Activated B cell treated with CpG ODN at 0.5 μM for 24 hours (primary cell): ENCODE results near the gene RPS6KA1. TPM values are rescaled to one million over a fixed set of nuclear protein-coding genes. Genes with fewer than 3 reads are reported as not detected.

Experiments
- ATAC-seq: fragments of 200-7000 bp; cut with Tn5 transposase; one replicate; pipeline ENCODE4 v1.10.0; 2021; ENCODE audit warnings: low read depth, mild to moderate bottlenecking, moderate library complexity
- CTCF ChIA-PET: fragments of 350-600 bp; sonication (Branson Sonifier 250); formaldehyde crosslinking; loops from one replicate; lab custom pipeline; 2021; ENCODE audit warnings: antibody characterized with exemption; lab: Charles Lee
- POLR2A ChIA-PET: fragments of 350-600 bp; sonication (Branson Sonifier 250); formaldehyde crosslinking; loops from one replicate; lab custom pipeline; 2021; ENCODE audit warnings: antibody characterized with exemption; lab: Charles Lee
- DNase-seq: peaks from one replicate; pipeline ENCODE4 v3.0.0; 2022
- H3K27ac Mint-ChIP-seq: one replicate; pipeline ENCODE4 v1.8.0; 2020; ENCODE audit warnings: mixed read lengths
- H3K27me3 Mint-ChIP-seq: one replicate; pipeline ENCODE4 v1.8.0; 2021; ENCODE audit warnings: mixed read lengths
- H3K36me3 Mint-ChIP-seq: one replicate; pipeline ENCODE4 v1.8.0; 2021; ENCODE audit warnings: low read depth, mixed read lengths
- H3K4me1 Mint-ChIP-seq: one replicate; pipeline ENCODE4 v1.8.0; 2021; ENCODE audit warnings: mixed read lengths
- H3K4me3 Mint-ChIP-seq: one replicate; pipeline ENCODE4 v1.8.0; 2020; ENCODE audit warnings: mild to moderate bottlenecking, mixed read lengths
- H3K9me3 Mint-ChIP-seq: one replicate; pipeline ENCODE4 v1.8.0; 2020; ENCODE audit warnings: mixed read lengths
- CTCF ChIP-seq: fragments of 200-600 bp; IDR thresholded peaks from one replicate; pipeline ENCODE4 v1.8.0; 2022; ENCODE audit warnings: antibody characterized with exemption, mild to moderate bottlenecking
- intact Hi-C: fragments of 100-400 bp; cut with micrococcal nuclease; formaldehyde crosslinking; loops from one replicate; pipeline ENCODE4 v1.15.1; 2024
- total RNA-seq: library from RNA; stranded (reverse); gene quantifications from 2 replicates; pipeline ENCODE4 v1.2.3, GENCODE V29; 2022

The RPS6KA1 gene
- total RNA-seq, 1 donor from 2014 or later: 150 TPM

DNA sequence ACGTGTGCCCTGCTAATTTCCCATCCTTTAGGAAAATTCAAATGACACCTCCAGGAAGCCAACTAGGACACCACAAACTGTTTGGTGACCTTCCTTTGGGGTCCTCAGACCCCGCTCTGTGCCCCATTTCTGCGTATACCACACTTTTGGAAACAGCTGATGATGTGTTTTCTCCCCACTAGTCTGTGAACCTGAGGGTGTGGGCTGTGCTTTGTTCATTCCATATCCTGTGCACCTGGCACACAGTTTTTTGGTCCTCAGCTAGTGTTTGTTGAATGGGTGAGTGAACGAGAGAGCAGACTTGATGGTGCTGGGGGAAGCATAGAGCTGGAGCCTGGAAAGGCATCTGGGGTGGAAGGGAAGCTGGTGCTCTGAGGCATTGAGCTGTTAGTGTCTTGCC is 48.6 kb downstream of the RPS6KA1 start:
- TF ChIP-seq CTCF: no peak
- H3K36me3 Mint-ChIP-seq: peaks cover 26% of the 10 kb centered on the region
- no peak overlapping the region for H3K27ac Mint-ChIP-seq
- intact Hi-C loops: no loop called here
- ChIA-PET CTCF (interaction anchor here (1.1 kb wide), 1 partner anchor 40 kb away, joined by 4 read pairs; no protein-coding TSS in a partner anchor), POLR2A (interaction anchor here (0.5 kb wide), 1 partner anchor 304 kb away, joined by 4 read pairs; no protein-coding TSS in a partner anchor)
- no peak for DNase-seq
- H3K4me1 Mint-ChIP-seq: peaks cover 7% of the 10 kb centered on the region
- H3K9me3 Mint-ChIP-seq: no peaks in the 10 kb centered on the region
- ATAC-seq: no peak
- H3K27me3 Mint-ChIP-seq: no peaks in the 10 kb centered on the region
- H3K4me3 Mint-ChIP-seq: no peak overlapping the region

DNA sequence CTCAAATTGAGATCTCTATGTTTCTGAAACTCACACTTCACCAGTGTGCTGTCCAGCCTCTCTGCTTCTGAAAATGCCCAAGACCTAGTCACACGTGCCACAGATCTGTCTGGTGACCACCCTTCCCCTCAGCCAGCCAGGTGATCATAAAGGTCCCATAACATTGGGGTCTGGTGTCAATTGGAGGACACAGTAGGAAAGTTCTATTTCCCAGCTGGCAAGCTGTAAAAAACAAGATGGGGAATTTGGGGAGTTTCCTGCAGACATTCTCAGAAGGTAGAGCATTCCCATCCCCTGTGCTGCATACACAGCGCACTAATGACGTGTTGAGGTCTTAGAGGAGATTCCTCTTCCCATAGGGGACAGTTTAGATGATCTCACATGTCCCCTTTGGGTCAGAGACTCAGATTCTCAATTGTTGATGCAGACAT is 50.1 kb downstream of the RPS6KA1 start:
- no peak overlapping the region for H3K27ac Mint-ChIP-seq
- intact Hi-C loops: no loop called here

GRCh38 chr1:26580116-26580515 is 50.6 kb downstream of the RPS6KA1 start:
- POLR2A ChIA-PET: no interaction called here
- ATAC-seq (no peak), DNase-seq (no peak)
- H3K27ac Mint-ChIP-seq: no peak overlapping the region
- no peaks in the 10 kb centered on the region for H3K27me3 Mint-ChIP-seq
- peaks cover 10% of the 10 kb centered on the region for H3K36me3 Mint-ChIP-seq
- no peaks in the 10 kb centered on the region for H3K9me3 Mint-ChIP-seq
- intact Hi-C loops: no loop called here
- H3K4me1 Mint-ChIP-seq: peaks cover 7% of the 10 kb centered on the region
- TF ChIP-seq CTCF: no peak
- CTCF ChIA-PET: no interaction called here
- no peak overlapping the region for H3K4me3 Mint-ChIP-seq

More for the DNA sequence above, 50.1 kb downstream of the RPS6KA1 start:
- DNase-seq: no peak
- Mint-ChIP-seq H3K4me1 (peaks cover 7% of the 10 kb centered on the region), H3K4me3 (no peak overlapping the region), H3K27me3 (no peaks in the 10 kb centered on the region), H3K36me3 (peaks cover 14% of the 10 kb centered on the region), H3K9me3 (no peaks in the 10 kb centered on the region)
- no peak for ATAC-seq
- no peak for TF ChIP-seq CTCF
- CTCF ChIA-PET: no interaction called here
- POLR2A ChIA-PET: interaction anchor here (0.7 kb wide), 2 partner anchors 15 to 1108 kb away, joined by 3 to 6 read pairs; no protein-coding TSS in a partner anchor

DNA sequence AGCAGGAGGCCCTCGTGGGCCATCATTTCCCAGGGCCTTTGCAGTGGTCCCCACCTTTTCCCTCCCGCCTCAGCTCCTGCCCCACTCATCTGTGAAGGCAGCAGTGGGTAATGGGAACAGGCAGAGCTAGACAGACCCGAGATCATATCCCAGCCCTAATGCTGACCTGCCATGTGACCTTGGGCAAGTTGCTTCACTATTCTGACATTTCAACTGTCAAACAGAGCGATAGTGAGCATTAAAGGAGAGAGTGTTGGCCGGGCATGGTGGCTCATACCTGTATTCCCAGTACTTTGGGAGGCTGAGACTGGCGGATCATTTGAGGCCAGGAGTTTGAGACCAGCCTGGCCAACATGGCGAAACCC is 51.7 kb downstream of the RPS6KA1 start:
- ATAC-seq (no peak), DNase-seq (no peak)
- no peak overlapping the region for H3K4me3 Mint-ChIP-seq
- intact Hi-C loops: no loop called here
- H3K4me1 Mint-ChIP-seq: peaks cover 7% of the 10 kb centered on the region
- ChIA-PET POLR2A (no interaction called here), CTCF (no interaction called here)
- no peak for TF ChIP-seq CTCF
- H3K36me3 Mint-ChIP-seq: no peaks in the 10 kb centered on the region
- no peaks in the 10 kb centered on the region for H3K9me3 Mint-ChIP-seq
- no peaks in the 10 kb centered on the region for H3K27me3 Mint-ChIP-seq
- no peak overlapping the region for H3K27ac Mint-ChIP-seq

GRCh38 chr1:26582053-26582835 is 52.7 kb downstream of the RPS6KA1 start:
- ChIA-PET CTCF (interaction anchor here (1.4 kb wide), 1 partner anchor 20 kb away, joined by 4 read pairs; no protein-coding TSS in a partner anchor), POLR2A (interaction anchor here (0.6 kb wide), 1 partner anchor 20 kb away, joined by 3 read pairs; no protein-coding TSS in a partner anchor)
- Mint-ChIP-seq H3K27me3 (no peaks in the 10 kb centered on the region), H3K4me3 (no peak overlapping the region), H3K9me3 (no peaks in the 10 kb centered on the region), H3K27ac (peak overlapping the region; percentile 35), H3K36me3 (no peaks in the 10 kb centered on the region), H3K4me1 (peaks cover 7% of the 10 kb centered on the region)
- intact Hi-C loops: no loop called here
- no peak for DNase-seq
- no peak for ATAC-seq
- TF ChIP-seq CTCF: no peak
